HG03575 (cell line): Measurements from ENCODE around the gene DDHD1.
"Not testable (repeated sequence)": the region's sequence is repeated elsewhere in the genome, so short reads cannot be mapped to it uniquely, and the experiment has no call there.

Experiments
- ATAC-seq: cut with Tn5 transposase; IDR thresholded peaks from one replicate; pipeline ENCODE4 v1.9.1; 2021; ENCODE audit not compliant: unreplicated experiment, insufficient number of reproducible peaks, low FRiP score; ENCODE audit errors: extremely low read depth

DDHD1 gene

GRCh38 chr14:53117479-53117878 is 35.6 kb downstream of the DDHD1 start:
- ATAC-seq = not testable (repeated sequence)

- no peak for ATAC-seq
Measured at GRCh38 chr14:53113989-53114388, 39.1 kb downstream of the DDHD1 start.

GRCh38 chr14:53110096-53110495 is 43.0 kb downstream of the DDHD1 start:
- ATAC-seq = no peak

- ATAC-seq = peak; percentile 73
Measured at GRCh38 chr14:53109105-53110041, 43.8 kb downstream of the DDHD1 start.

GRCh38 chr14:53108292-53109104 is 44.6 kb downstream of the DDHD1 start:
- ATAC-seq = no peak

- ATAC-seq = no peak
Measured at GRCh38 chr14:53106768-53107167, 46.4 kb downstream of the DDHD1 start.

GRCh38 chr14:53103636-53104340 is 49.3 kb downstream of the DDHD1 start:
- no peak for ATAC-seq

- ATAC-seq = no peak
Measured at GRCh38 chr14:53093206-53093605, 59.9 kb downstream of the DDHD1 start.

- no peak for ATAC-seq
Measured at GRCh38 chr14:53090853-53091252, 62.3 kb downstream of the DDHD1 start.

- not testable (repeated sequence) for ATAC-seq
Measured at GRCh38 chr14:53084954-53085353, 68.2 kb downstream of the DDHD1 start.

- ATAC-seq = no peak
Measured at GRCh38 chr14:53064475-53064874, 88.6 kb downstream of the DDHD1 start.

- no peak for ATAC-seq
Measured at GRCh38 chr14:53062856-53063255, 90.3 kb downstream of the DDHD1 start.

GRCh38 chr14:53060046-53060445 is 93.1 kb downstream of the DDHD1 start:
- ATAC-seq = no peak

- no peak for ATAC-seq
Measured at GRCh38 chr14:53055003-53055402, 98.1 kb downstream of the DDHD1 start.

GRCh38 chr14:53054457-53054856 is 98.7 kb downstream of the DDHD1 start:
- no peak for ATAC-seq

- no peak for ATAC-seq
Measured at GRCh38 chr14:53048631-53049030, 104.5 kb downstream of the DDHD1 start.

- ATAC-seq = no peak
Measured at GRCh38 chr14:53047307-53048069, 105.6 kb downstream of the DDHD1 start.

- no peak for ATAC-seq
Measured at GRCh38 chr14:53044486-53044885, 108.6 kb downstream of the DDHD1 start.
